Activated CD4-positive, CD25-positive, alpha-beta regulatory T cell treated with anti-CD3 and anti-CD28 coated beads, Interleukin-2, amount 50 U/mL, for 72 hours (primary cell): ENCODE measurements around the gene SLC17A9.

Source experiments
- DNase-seq: peaks from one replicate; pipeline ENCODE4 v3.0.0; 2021

SLC17A9 gene

DNA sequence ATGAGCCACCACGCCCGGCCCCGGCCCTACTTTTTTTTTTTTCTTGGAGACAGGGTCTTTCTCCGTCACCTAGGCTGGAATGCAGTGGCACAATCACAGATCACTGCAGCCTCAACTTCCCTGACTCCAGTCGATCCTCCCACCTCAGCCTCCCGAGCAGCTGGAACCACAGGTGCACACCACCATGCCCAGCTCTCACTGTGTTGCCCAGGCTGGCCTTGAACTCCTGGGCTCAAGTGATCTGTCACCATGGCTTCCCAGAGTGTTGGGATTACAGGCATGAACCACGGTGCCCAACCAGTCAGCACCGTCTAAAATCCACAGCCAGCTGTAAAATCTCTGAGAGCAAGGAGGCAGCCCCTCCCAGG, 17.4 kb downstream of the SLC17A9 start:
- DNase-seq, result no peak

DNA sequence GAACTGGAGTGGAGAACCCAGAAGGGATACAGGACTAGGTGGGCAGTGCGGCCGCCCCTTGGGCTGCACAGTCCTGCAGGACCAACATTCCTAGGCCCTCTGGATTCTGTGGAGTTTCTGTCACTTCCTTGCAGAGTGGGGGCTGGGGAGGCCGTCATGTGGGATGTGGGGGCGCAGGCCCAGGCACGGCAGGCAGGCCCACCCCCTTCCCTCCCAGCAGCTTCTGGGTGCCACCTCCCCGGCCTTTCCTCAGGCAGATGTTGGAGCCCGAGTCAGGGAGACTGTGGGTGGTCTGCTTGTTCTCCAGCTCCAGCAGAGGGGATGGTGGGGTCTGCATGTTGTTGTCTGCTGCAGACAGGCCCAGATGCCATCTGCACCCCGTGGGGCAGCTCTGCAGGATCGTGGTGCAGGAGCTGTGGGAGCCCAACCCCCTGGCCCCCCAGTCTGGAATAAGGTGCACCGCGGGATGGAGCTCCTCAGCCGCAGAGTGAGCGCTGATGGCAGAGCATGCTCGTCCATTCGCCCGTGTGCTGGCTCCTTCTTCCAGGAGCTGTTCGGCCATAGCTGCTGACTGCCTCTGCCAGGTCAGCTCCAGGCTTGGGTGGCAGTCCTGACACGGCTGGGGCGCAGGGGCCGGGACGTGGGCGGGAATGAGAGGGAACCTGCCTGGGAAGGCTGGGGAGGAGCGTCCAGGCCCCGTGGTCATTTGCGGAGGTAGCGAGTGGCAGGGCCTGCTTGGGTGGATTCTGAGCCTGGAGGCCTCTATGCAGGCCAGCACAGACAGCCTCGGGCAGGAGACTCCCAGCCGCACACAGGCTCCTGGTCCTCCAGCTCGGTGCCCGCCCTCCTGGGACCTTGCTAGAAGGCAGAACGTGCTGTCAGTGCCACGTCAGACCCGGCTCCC, 18.1 kb downstream of the SLC17A9 start:
- no peak for DNase-seq

DNA sequence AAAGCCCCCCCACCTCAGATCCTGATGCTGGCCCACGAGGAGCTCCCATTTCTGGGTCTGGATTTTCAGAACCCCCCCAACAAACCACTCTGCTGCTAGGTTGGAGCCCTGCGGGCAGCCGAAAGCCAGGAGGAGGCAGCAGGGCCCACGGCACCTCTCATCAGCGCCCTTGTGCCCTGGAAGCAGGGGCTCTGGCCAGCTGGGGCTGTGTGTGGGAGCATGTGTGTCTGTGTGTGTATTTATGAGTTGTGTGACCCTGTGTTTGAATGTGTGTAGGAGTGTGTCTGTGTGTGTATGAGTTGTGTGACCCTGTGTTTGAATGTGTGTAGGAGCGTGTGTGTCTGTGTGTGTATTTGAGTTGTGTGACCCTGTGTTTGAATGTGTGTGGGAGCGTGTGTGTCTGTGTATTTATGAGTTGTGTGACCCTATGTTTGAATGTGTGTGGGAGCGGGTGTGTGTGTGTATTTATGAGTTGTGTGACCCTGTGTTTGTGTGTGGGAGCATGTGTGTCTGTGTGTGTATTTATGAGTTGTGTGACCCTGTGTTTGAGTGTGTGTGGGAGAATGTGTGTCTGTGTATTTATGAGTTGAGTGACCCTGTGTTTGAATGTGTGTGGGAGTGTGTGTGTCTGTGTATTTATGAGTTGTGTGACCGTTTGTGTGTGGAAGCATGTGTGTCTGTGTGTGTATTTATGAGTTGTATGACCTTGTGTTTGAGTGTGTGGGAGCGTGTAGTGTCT, 18.9 kb downstream of the SLC17A9 start:
- DNase-seq, result no peak

DNA sequence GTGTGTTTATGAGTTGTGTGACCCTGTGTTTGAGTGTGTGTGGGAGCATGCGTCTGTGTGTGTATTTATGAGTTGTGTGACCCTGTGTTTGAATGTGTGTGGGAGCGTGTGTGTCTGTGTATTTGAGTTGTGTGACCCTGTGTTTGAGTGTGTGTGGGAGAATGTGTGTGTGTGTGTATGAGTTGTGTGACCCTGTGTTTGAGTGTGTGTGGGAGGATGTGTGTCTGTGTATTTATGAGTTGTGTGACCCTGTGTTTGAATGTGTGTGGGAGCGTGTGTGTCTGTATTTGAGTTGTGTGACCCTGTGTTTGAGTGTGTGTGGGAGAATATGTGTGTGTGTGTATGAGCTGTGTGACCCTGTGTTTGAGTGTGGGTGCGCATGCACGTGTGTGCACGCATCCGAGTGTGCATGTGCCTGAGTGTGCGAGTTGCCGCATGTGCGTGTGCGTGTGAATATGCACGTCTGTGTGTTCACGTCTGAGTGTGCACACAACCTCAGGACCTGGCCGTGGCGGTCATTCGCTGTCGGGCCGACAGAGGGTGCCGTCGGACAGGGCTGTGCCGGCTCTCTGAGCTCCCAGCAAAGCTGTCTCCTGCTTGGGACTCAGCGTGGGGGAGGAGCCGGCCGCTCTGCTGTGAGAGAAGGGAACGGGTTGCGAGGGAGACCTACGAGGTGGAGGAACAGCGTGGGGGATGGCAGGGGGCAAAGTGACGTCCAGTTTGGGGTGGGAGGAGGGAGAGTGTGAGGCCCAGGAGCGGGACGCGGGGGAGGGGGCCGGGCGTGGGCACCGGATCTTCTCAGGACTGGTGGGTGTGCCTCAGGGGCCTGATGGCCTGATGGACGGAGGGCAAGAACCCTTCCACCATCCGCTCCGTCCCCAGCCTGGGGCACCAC, 19.7 kb downstream of the SLC17A9 start:
- peak; percentile 84 for DNase-seq

DNA sequence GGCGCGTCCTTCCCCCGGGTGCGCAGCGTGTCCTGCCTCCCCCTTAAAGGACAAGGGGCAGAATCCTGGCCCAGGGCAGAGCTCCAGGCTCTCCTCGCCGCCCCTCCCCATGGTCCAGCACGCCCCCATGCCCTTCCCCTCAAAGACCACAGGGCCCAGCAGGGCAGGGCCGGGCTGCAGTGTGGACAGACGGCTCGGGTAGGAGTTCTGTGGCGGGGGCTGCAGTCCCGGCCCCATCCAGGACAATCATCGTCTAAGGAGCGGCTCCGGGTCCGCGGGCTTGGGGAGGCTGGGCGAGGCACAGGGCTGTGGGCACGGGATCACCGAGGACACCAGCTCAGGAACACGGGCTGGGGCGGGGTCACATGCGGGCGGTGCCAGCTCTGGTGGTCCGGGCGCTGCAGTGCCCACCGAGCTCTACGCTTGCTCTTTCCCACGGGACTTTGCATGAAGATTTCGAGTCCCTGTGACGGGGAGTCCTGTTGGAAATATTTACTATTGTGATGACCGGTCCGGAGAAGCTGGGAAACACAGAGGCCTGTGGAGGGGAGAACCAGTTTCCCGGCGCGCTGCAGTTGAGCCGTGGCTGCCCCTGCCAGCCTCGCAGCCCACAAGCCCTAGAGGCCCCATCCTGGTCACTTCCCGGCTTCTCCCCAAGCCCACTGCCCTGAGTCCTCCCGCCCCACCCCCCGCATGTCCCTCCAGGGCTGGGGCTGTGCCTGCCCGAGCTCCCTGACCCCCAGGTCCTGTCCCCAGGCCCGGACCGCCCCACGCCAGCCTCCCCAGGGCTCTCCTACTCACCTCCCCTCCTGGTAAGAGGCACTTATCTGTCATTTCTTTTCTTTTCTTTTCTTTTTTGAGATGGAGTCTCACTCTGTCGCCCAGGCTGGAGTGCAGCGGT, 20.6 kb downstream of the SLC17A9 start:
- DNase-seq, result no peak

DNA sequence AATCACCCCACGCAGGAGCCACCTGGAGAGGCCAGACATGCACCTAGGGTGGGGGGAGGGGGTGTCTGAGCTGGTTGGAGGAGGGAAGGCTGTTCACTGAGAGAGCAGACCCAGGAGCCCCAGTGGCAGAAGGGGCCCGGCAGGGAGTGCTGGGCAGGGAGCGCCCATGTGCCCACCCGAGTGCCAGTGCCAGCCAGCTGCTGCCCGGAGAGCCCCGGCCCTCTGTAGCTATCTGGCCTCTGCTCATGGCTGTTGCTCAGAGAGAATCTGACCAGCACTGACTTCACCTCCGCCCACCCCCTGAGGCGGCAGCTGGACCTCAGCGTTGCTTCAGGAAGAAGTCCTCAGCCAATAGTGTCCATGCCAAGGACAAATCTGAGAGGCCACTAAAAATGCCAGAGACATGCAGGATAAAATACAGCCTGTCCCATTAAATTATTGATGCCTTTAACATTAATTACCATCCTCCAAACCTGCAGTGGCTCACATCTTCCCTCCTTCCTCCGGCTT, 22.8 kb downstream of the SLC17A9 start:
- DNase-seq, result no peak

DNA sequence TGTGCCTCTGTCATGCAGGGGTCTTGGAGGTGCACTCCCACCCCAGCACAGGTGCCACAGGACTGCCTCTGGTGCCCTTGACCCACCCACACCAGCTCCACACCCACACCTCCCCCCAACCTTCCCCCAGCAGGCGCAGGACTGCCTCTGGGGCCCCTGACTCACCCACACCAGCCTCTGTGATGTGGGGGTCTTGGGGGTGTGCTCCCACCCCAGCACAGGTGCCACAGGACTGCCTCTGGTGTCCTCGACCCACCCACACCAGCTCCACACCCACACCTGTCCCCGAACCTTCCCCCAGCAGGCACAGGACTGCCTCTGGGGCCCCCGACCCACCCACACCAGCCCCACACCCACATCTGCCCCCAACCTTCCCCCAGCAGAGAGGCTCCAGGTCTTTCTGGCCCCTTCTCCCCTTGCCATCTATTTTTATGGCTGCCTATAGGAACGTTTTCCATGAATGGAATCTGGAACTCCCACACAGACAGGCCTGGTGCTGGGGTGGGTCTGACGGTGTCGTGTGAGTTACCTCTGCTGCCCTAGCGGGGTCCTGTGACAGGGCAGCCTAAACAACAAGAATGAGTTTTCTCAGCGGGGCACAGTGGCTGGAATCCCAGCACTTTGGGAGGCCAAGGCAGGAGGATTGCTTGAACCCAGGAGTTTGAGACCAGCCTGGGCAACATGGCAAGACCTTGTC, 23.5 kb downstream of the SLC17A9 start:
- DNase-seq, result no peak

DNA sequence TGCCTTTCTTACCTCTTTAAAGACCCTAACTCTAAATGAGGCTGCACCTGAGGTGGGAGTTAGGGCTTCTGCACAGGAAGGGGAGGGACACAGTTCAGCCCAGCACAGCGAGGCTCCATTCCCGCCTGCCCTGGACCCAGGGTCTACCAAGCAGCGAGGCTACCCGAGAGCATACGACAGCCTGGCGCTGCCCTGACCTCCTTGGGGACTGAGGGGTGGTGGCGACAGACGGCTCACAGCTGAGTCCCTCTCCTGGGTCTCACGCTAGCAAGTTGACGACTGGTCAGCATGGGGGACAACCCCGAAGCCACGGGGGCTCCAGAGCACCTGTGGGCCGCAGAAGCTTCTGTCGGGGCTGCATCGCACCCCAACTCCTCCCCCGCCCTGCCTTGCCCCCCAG, 24.4 kb downstream of the SLC17A9 start:
- no peak for DNase-seq

DNA sequence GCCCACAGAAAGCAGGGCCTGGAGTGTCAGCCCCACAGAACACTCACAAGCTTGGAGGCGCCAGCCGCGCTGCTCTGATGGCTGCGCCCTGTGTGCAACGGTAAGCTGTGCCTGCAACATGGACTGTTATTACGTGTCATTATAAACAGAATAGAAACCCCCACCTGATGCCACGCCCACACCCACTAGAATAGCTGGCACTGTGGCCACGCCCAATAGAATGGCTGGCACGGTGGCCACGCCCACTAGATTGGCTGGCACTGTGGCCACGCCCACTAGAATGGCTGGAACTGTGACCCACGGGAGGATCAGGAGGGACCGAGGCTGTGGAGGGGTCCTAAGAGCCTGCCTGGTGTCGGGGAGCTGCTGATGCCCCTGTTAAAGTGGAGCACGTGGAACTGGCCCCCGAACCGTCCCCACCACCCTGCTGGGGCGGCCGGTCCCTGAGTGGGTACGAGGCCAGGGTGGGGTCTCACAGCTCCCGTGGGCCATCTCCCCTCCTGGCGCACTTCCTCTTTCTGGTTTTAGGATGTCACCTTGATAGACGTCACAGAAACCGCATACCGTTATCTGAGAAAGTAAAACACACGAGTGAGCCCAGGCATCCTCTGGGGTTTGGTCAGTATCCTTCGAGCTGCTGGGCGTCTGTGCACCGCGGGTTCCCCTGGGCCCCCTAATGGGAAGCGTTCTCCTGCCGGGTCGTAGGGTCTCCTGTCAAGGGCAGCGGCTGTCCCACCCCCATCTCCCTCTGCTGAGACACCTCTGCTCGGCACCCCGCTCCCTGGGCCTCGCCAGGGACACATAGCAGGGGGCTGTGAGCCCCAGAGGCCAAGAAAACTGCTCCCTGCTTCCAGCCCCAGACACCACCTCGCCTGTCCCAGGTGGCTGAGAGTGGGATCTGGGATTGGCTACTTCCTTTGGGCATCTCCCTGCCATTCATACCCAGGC, 25.4 kb downstream of the SLC17A9 start:
- peak; percentile 76 for DNase-seq

DNA sequence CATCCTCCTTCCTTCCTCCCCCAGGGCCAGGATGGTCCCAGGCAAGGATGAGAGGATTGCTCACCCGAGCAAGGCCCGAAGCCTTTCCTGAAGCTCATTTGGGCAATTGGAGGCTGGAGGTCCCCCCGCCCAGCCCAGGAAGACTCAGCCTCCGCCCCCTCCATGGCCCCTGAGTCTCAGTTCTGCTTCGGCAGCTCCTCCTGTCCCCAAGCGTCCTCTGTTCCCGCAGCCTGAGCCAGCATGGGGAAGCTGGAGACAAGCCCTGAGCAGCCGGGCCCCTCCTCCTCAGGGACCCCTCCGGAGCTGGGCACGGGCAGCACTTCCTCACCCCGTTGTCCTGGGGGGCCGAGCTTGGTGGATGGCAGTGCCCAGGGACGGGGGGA, 26.0 kb downstream of the SLC17A9 start:
- no peak for DNase-seq

DNA sequence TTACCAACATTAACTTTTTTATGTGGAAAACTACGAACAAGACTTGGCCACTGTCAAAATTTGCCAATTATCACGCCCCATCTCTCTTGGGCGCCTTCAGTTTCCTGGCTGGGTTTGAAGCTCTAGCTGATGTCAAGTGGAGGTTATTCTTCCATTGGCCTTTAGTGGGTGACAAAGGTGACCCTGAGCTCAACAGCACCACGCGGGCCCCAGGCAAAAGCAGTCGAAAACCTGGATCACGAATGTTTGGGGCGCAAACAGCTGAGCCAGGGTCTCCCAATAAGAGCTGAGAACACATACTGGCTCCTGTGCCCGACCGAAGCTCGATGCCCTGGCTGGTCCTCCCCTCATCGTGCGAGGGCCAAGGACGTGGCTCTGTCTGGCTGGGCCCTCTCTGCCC, 26.8 kb downstream of the SLC17A9 start:
- no peak for DNase-seq

DNA sequence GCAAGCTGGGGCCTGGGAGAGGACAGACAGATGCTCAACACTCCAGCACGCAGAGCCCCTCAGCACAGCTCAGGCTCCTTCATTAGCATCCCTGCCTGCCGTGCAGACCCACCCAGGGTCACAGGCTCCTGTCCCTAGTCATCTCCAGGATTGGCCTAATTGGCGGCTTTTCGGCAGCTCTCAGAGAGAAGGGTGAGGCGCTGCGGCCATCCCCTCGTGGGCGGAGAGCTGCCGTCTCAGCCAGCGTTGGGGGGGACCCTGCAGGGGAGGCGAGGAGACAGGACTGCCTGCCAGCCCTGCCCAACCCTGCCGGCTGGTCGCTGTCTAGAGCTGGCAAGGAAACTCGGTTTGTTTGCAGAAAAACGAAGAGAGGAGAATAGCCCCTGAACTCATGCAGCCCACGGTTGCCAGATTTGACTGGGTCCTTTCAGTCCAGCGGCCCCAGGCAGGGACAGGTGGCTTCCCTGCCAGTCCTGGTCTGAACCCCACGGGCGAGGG, 27.4 kb downstream of the SLC17A9 start:
- no peak for DNase-seq

DNA sequence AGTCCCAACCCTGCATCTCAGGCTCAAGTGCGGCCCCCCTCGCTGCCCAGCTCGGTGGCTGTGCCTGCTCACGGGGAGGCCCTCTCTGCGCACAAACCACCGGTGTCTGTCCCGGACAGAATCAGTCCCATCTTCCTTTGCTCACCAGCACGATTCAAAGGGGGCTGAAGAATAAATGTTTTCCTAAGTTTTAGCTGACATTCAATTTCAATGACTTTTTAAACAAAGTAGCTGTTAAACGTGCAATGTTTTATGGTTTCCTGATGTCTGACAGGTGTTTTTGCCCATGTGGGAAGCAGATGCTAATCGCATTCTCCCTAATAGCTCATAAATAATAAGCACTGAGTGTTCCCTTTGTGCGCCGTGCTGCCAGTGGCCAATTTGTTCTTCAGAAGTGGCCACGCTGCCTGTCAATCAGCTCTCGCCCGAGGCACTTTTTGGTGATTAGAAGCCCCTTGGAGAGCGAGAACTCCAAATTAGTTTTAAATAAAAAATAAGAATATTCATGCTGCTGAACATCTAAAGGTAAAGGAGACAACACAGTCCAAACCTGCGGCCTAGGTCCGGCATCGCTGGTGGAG, 28.0 kb downstream of the SLC17A9 start:
- no peak for DNase-seq

DNA sequence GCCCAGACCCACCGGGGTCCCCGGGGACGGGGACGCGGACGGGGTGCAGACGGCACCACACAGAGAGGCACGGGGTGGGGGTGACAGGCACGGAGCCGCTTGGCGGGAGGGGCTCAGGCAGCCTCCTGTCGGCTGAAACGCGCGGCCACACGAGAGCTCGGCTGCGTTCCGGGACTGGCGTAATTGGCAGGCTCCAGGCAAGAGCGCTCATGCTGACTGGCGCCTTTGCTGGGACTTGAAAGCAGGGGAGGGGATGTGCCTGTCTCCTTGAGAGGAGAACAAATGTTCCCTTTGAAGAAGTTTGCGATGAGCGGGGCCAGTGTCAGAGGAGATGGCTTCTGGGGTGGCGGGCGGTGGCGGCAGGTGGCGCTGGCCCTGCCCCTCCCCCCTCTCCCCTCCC, 28.5 kb downstream of the SLC17A9 start:
- DNase-seq, result no peak

DNA sequence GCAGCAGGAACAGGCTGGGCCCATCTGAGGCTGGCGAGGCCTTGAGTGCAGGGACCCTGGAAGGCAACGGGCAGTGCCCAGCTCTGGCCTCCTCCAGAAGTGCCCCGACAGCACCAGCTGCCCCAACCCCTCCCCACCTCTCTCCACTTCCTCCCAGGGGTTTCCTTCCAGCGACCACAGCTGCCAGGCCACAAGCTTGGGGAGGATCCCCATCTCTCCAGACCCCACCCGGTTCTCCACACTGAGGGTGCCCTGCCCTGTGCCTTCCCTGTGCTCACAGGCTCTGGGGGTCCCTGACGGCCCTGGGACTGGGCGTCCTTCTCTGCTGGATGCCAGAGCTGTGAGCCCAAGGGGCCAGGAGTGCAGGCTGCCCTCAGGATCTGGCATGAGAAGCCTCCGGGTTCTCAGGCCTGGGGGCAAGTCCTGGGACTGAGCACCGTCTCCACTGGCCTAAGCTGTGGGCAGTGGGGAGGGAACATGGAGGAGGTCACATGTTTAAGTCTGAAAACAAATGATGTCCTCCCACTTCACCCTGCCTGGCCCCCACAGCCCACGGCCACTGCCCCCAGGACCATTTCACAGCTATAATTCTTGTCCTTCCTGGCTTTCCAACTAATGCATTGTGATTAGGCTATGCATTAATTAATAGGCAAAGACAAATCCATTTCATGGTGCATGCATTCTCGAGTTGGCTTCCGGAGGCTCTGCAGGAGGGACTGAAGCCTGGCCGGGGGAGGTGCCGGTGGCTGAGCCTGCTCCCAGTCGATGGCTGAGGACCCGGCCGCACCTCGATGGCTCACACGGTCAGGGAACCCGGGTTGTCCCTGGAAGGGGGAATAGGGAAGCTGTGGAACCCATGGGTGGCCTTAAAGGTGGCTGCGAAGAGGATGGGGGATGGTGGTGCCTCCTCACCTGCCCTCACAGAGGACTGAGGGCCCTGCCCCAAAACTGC, 29.9 kb downstream of the SLC17A9 start:
- no peak for DNase-seq

DNA sequence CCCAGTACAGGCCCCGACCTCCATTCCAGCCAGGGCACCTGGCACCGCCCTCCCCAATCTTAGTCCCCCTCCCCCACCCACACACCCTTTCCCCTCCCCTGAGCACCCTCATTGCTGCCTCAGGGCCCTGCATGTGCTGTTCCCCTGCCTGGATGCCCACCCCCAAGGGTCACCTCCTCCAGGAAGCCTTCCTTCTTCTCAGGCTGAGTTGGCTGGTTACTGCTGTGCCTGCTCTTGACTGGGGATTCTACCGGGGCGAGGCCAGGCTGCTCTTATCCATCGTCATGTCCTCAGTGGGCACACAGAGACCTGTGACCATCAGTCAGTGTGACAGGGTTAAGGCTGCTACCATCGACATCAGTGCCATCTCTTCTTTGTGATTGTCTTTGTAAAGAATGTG, 30.7 kb downstream of the SLC17A9 start:
- DNase-seq, result no peak

DNA sequence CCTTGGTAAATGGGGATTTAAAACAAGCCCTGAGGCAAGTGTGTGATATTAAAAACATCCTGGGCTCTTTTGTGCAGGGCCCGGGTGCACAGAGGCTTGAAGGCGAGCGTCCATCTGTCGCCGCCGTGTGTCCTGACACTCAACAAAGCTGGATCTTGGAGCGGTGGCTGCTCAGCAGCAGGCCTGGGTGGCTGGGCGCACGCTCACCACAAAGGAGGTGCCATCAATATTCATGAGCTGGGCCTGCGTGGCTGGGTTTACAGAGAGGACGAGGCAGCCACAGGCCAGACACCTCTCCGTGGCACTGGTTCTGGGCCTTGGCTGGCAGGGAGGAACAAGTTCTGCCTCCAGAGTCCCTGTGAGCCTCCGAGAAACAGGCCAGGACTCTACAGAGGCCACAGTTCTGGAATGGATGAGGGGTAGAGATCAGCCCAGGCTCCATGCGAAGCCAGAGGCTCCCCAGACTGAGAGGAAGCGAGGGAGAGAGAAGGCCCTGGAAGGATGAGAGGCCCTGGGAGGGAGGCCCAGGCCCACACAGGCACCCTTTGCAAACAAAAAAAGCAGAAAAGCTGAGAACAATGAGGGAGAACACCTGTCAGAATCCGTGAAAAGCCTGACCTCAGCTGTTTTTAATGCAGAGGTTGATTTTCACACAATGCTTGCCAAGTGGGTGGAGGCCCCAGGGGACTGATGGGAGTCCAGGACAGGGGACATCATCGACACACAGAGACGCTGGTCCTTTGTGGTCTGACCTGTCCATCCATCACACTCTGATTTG, 32.3 kb downstream of the SLC17A9 start:
- DNase-seq, result no peak

DNA sequence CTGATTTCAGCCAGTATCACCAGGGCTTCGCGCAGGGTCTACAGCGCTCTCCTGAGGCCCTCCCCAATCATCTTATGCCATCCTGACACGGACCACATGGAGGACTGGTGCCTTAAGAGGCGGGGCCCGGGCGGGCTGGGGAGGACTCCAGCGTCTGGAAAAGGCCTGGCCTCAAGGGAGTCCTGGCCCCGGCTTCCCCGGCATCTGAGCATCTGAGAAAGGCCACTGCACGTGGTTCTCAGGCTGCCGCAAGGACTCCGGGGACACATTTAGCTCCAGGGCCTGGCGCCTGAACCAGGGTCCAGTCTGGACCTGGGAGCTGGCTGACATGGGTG, 32.9 kb downstream of the SLC17A9 start:
- no peak for DNase-seq
